ENCODE measurements around the gene TRIM33.

The TRIM33 gene

GRCh38 chr1:114347431-114348209, 163.4 kb downstream of the TRIM33 start:
- H3K4me1 ChIP-seq (ENCODE audit: control insufficient read depth, insufficient read depth, low read length): no peaks in the 10 kb centered on the region
- WGBS, 2 experiments: 94 to 96% methylated on average over 9 of the region's 9 CpGs

GRCh38 chr1:114346480-114347029, 164.4 kb downstream of the TRIM33 start:
- H3K27ac ChIP-seq (ENCODE audit: insufficient read depth, low read depth, low read length, poor library complexity, severe bottlenecking): no peak overlapping the region
- H3K4me3 ChIP-seq (ENCODE audit: insufficient read depth, low read depth, low read length): peak overlapping the region; percentile 5
- WGBS, 2 experiments: 10% methylated on average over 33 of the region's 33 CpGs

More at GRCh38 chr1:114347431-114348209, 163.4 kb downstream of the TRIM33 start:
- H3K27me3 ChIP-seq (ENCODE audit: control insufficient read depth, insufficient read depth, low read length, poor library complexity, severe bottlenecking): peaks cover 5% of the 10 kb centered on the region
- H3K27ac ChIP-seq (ENCODE audit: insufficient read depth, low read depth, low read length, poor library complexity, severe bottlenecking): no peak overlapping the region
- no peaks in the 10 kb centered on the region for H3K9me3 ChIP-seq (ENCODE audit: control insufficient read depth, low read length)
- no peaks in the 10 kb centered on the region for H3K36me3 ChIP-seq (ENCODE audit: control insufficient read depth, insufficient read depth, low read length)
- H3K4me3 ChIP-seq (ENCODE audit: insufficient read depth, low read depth, low read length): no peak overlapping the region

GRCh38 chr1:114345930-114346479, 165.0 kb downstream of the TRIM33 start:
- Histone ChIP-seq H3K27ac (ENCODE audit: insufficient read depth, low read depth, low read length, poor library complexity, severe bottlenecking) (no peak overlapping the region), H3K9me3 (ENCODE audit: control insufficient read depth, low read length) (no peaks in the 10 kb centered on the region), H3K36me3 (ENCODE audit: control insufficient read depth, insufficient read depth, low read length) (no peaks in the 10 kb centered on the region), H3K27me3 (ENCODE audit: control insufficient read depth, insufficient read depth, low read length, poor library complexity, severe bottlenecking) (peaks cover 5% of the 10 kb centered on the region), H3K4me1 (ENCODE audit: control insufficient read depth, insufficient read depth, low read length) (no peaks in the 10 kb centered on the region), H3K4me3 (ENCODE audit: insufficient read depth, low read depth, low read length) (peak overlapping the region; percentile 5)
- 43 to 45% methylated on average over 24 of the region's 24 CpGs for WGBS, 2 experiments

More at GRCh38 chr1:114346480-114347029, 164.4 kb downstream of the TRIM33 start:
- no peaks in the 10 kb centered on the region for H3K9me3 ChIP-seq (ENCODE audit: control insufficient read depth, low read length)
- no peaks in the 10 kb centered on the region for H3K36me3 ChIP-seq (ENCODE audit: control insufficient read depth, insufficient read depth, low read length)
- H3K4me1 ChIP-seq (ENCODE audit: control insufficient read depth, insufficient read depth, low read length): no peaks in the 10 kb centered on the region
- H3K27me3 ChIP-seq (ENCODE audit: control insufficient read depth, insufficient read depth, low read length, poor library complexity, severe bottlenecking): peaks cover 5% of the 10 kb centered on the region

GRCh38 chr1:114344656-114345055, 166.3 kb downstream of the TRIM33 start:
- Histone ChIP-seq H3K36me3 (ENCODE audit: control insufficient read depth, insufficient read depth, low read length) (no peaks in the 10 kb centered on the region), H3K27me3 (ENCODE audit: control insufficient read depth, insufficient read depth, low read length, poor library complexity, severe bottlenecking) (peaks cover 5% of the 10 kb centered on the region), H3K27ac (ENCODE audit: insufficient read depth, low read depth, low read length, poor library complexity, severe bottlenecking) (no peak overlapping the region), H3K4me3 (ENCODE audit: insufficient read depth, low read depth, low read length) (no peak overlapping the region), H3K9me3 (ENCODE audit: control insufficient read depth, low read length) (no peaks in the 10 kb centered on the region), H3K4me1 (ENCODE audit: control insufficient read depth, insufficient read depth, low read length) (no peaks in the 10 kb centered on the region)
- WGBS, 2 experiments: 82 to 93% methylated on average over 4 of the region's 4 CpGs

All from ectodermal cell (in vitro differentiated cells).